ENCODE results near the gene PPP1R9A.

PPP1R9A gene

DNA sequence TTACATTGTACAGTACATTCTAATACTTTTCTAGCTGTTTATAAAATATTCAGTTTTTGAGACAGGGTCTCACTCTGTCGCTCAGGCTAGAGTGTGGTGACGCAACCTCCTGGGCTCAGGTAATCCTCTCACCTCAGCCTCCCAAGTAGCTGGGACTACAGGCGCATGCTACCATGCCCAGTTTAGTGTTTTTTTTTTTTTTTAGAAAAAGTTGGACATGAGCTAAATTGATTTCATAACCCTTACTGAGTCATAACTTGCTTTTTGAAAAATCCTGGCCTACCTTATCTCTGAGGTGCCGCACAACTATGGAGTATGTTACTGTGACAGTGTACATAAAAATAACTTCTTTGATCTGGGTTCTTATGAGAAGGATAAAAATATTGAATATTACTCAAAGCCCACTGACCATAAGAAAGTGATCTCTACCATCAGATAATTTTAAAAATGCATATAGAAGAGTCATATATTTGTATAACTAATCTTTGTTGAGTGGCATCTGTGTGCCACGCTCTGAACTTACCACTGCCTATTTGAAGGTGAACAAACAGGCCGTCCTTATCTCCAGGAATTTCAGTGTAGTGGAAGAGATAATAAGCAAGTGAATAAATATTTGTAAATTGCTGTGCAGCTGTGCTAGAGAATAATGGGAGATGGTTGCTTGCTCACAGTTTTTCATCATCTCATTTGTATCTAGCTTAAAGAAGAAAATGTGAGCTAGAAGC is 73.2 kb downstream of the PPP1R9A start:
- H2BK5ac ChIP-seq (ENCODE audit: low read length): no peak overlapping the region
- no CpG with 5 or more reads among the region's 6 CpGs for WGBS, 2 donors (ENCODE audit: extremely low coverage in 2 of 2, insufficient read length in 2 of 2, insufficient replicate concordance in 1 of 2)
- H3K4me1 ChIP-seq (ENCODE audit: control insufficient read depth in 2 of 2, insufficient read depth in 1 of 2, low read depth in 1 of 2, low read length in 2 of 2): no peaks in the 10 kb centered on the region
- no peaks in the 10 kb centered on the region for H3K27me3 ChIP-seq (ENCODE audit: control insufficient read depth in 3 of 3, insufficient read depth in 3 of 3, low read depth in 1 of 3, low read length in 3 of 3)
- no peak overlapping the region for H3K18ac ChIP-seq (ENCODE audit: low read length)
- H2BK12ac ChIP-seq (ENCODE audit: low read length): no peak overlapping the region
- H3K9ac ChIP-seq (ENCODE audit: low read depth, low read length, poor library complexity): no peak overlapping the region
- H4K91ac ChIP-seq (ENCODE audit: low read depth, low read length, poor library complexity): no peak overlapping the region
- no peak overlapping the region for H3K4me2 ChIP-seq (ENCODE audit: insufficient read depth, low read length, poor library complexity, severe bottlenecking)
- no peak overlapping the region for H3K23ac ChIP-seq (ENCODE audit: low read depth, low read length, poor library complexity)
- no peaks in the 10 kb centered on the region for H3K9me3 ChIP-seq (replicated peaks in 1 of 2; ENCODE audit: control insufficient read depth in 2 of 2, insufficient read depth in 1 of 2, low read depth in 1 of 2, low read length in 2 of 2)
- H3K36me3 ChIP-seq (replicated peaks in 1 of 2; ENCODE audit: control insufficient read depth in 2 of 2, insufficient read depth in 2 of 2, low read length in 2 of 2): no peaks in the 10 kb centered on the region
- H3K4me3 ChIP-seq (ENCODE audit: low read length in 2 of 2): no peak overlapping the region
- H3K27ac ChIP-seq (replicated peaks; ENCODE audit: low read length): no peak overlapping the region
- DNase-seq (ENCODE audit: low spot score): no peak
- no peak overlapping the region for H2AFZ ChIP-seq (ENCODE audit: low read length)
- H3K79me1 ChIP-seq (ENCODE audit: low read depth, low read length): peaks cover 1% of the 10 kb centered on the region
- no peak overlapping the region for H2AK5ac ChIP-seq (ENCODE audit: low read depth, low read length)
- no peak overlapping the region for H2BK120ac ChIP-seq (ENCODE audit: low read depth, low read length)
- H3K14ac ChIP-seq (ENCODE audit: low read length): no peak overlapping the region
- no peak overlapping the region for H4K8ac ChIP-seq (ENCODE audit: low read depth, low read length)
- H3K4ac ChIP-seq (ENCODE audit: low read length): no peak overlapping the region
- no peak overlapping the region for H2BK15ac ChIP-seq (ENCODE audit: low read length)

GRCh38 chr7:94995921-94996320 is 88.5 kb downstream of the PPP1R9A start:
- DNase-seq (ENCODE audit: low spot score): no peak
- H3K14ac ChIP-seq (ENCODE audit: low read length): no peak overlapping the region
- H2BK5ac ChIP-seq (ENCODE audit: low read length): no peak overlapping the region
- no peak overlapping the region for H2BK12ac ChIP-seq (ENCODE audit: low read length)
- no peak overlapping the region for H2AK5ac ChIP-seq (ENCODE audit: low read depth, low read length)
- H3K4me1 ChIP-seq (ENCODE audit: control insufficient read depth in 2 of 2, insufficient read depth in 1 of 2, low read depth in 1 of 2, low read length in 2 of 2): no peaks in the 10 kb centered on the region
- WGBS, 2 donors (ENCODE audit: extremely low coverage in 2 of 2, insufficient read length in 2 of 2, insufficient replicate concordance in 1 of 2): no CpG with 5 or more reads among the region's 1 CpG
- H3K27ac ChIP-seq (replicated peaks; ENCODE audit: low read length): no peak overlapping the region
- no peak overlapping the region for H2BK15ac ChIP-seq (ENCODE audit: low read length)
- H3K23ac ChIP-seq (ENCODE audit: low read depth, low read length, poor library complexity): no peak overlapping the region
- H4K8ac ChIP-seq (ENCODE audit: low read depth, low read length): no peak overlapping the region
- no peak overlapping the region for H2AFZ ChIP-seq (ENCODE audit: low read length)
- H3K4me2 ChIP-seq (ENCODE audit: insufficient read depth, low read length, poor library complexity, severe bottlenecking): no peak overlapping the region
- H3K27me3 ChIP-seq (ENCODE audit: control insufficient read depth in 3 of 3, insufficient read depth in 3 of 3, low read depth in 1 of 3, low read length in 3 of 3): no peaks in the 10 kb centered on the region
- H3K4ac ChIP-seq (ENCODE audit: low read length): no peak overlapping the region
- no peak overlapping the region for H3K9ac ChIP-seq (ENCODE audit: low read depth, low read length, poor library complexity)
- no peaks in the 10 kb centered on the region for H3K9me3 ChIP-seq (replicated peaks in 1 of 2; ENCODE audit: control insufficient read depth in 2 of 2, insufficient read depth in 1 of 2, low read depth in 1 of 2, low read length in 2 of 2)
- H3K18ac ChIP-seq (ENCODE audit: low read length): no peak overlapping the region
- H2BK120ac ChIP-seq (ENCODE audit: low read depth, low read length): no peak overlapping the region
- peaks cover 2% of the 10 kb centered on the region for H3K79me1 ChIP-seq (ENCODE audit: low read depth, low read length)
- no peaks in the 10 kb centered on the region for H3K36me3 ChIP-seq (replicated peaks in 1 of 2; ENCODE audit: control insufficient read depth in 2 of 2, insufficient read depth in 2 of 2, low read length in 2 of 2)
- H3K4me3 ChIP-seq (ENCODE audit: low read length in 2 of 2): no peak overlapping the region
- H4K91ac ChIP-seq (ENCODE audit: low read depth, low read length, poor library complexity): no peak overlapping the region

- Histone ChIP-seq H3K4me2 (ENCODE audit: insufficient read depth, low read length, poor library complexity, severe bottlenecking) (no peak overlapping the region), H2BK5ac (ENCODE audit: low read length) (no peak overlapping the region), H4K8ac (ENCODE audit: low read depth, low read length) (no peak overlapping the region), H3K79me1 (ENCODE audit: low read depth, low read length) (peaks cover 2% of the 10 kb centered on the region), H3K27ac (replicated peaks; ENCODE audit: low read length) (no peak overlapping the region), H3K9me3 (replicated peaks in 1 of 2; ENCODE audit: control insufficient read depth in 2 of 2, insufficient read depth in 1 of 2, low read depth in 1 of 2, low read length in 2 of 2) (no peaks in the 10 kb centered on the region), H3K4me3 (ENCODE audit: low read length in 2 of 2) (no peak overlapping the region), H3K23ac (ENCODE audit: low read depth, low read length, poor library complexity) (no peak overlapping the region), H3K27me3 (ENCODE audit: control insufficient read depth in 3 of 3, insufficient read depth in 3 of 3, low read depth in 1 of 3, low read length in 3 of 3) (no peaks in the 10 kb centered on the region), H3K18ac (ENCODE audit: low read length) (no peak overlapping the region), H3K14ac (ENCODE audit: low read length) (no peak overlapping the region), H2AK5ac (ENCODE audit: low read depth, low read length) (no peak overlapping the region), H3K4ac (ENCODE audit: low read length) (no peak overlapping the region), H2BK12ac (ENCODE audit: low read length) (no peak overlapping the region), H2BK15ac (ENCODE audit: low read length) (no peak overlapping the region), H3K4me1 (ENCODE audit: control insufficient read depth in 2 of 2, insufficient read depth in 1 of 2, low read depth in 1 of 2, low read length in 2 of 2) (no peaks in the 10 kb centered on the region), H4K91ac (ENCODE audit: low read depth, low read length, poor library complexity) (no peak overlapping the region), H3K9ac (ENCODE audit: low read depth, low read length, poor library complexity) (no peak overlapping the region), H3K36me3 (replicated peaks in 1 of 2; ENCODE audit: control insufficient read depth in 2 of 2, insufficient read depth in 2 of 2, low read length in 2 of 2) (no peaks in the 10 kb centered on the region), H2AFZ (ENCODE audit: low read length) (no peak overlapping the region), H2BK120ac (ENCODE audit: low read depth, low read length) (no peak overlapping the region)
- DNase-seq (ENCODE audit: low spot score): no peak
These were observed 89.0 kb downstream of the PPP1R9A start for GRCh38 chr7:94996369-94996768.

- Histone ChIP-seq H3K4me1 (ENCODE audit: control insufficient read depth in 2 of 2, insufficient read depth in 1 of 2, low read depth in 1 of 2, low read length in 2 of 2) (no peaks in the 10 kb centered on the region), H3K18ac (ENCODE audit: low read length) (no peak overlapping the region), H3K79me1 (ENCODE audit: low read depth, low read length) (no peaks in the 10 kb centered on the region), H3K14ac (ENCODE audit: low read length) (no peak overlapping the region), H3K23ac (ENCODE audit: low read depth, low read length, poor library complexity) (no peak overlapping the region), H2AK5ac (ENCODE audit: low read depth, low read length) (no peak overlapping the region), H3K4me3 (ENCODE audit: low read length in 2 of 2) (no peak overlapping the region), H2BK120ac (ENCODE audit: low read depth, low read length) (no peak overlapping the region), H3K4ac (ENCODE audit: low read length) (no peak overlapping the region), H4K8ac (ENCODE audit: low read depth, low read length) (no peak overlapping the region), H3K9ac (ENCODE audit: low read depth, low read length, poor library complexity) (no peak overlapping the region), H2BK5ac (ENCODE audit: low read length) (no peak overlapping the region), H3K4me2 (ENCODE audit: insufficient read depth, low read length, poor library complexity, severe bottlenecking) (no peak overlapping the region), H2BK12ac (ENCODE audit: low read length) (no peak overlapping the region), H3K9me3 (replicated peaks in 1 of 2; ENCODE audit: control insufficient read depth in 2 of 2, insufficient read depth in 1 of 2, low read depth in 1 of 2, low read length in 2 of 2) (no peaks in the 10 kb centered on the region), H3K36me3 (replicated peaks in 1 of 2; ENCODE audit: control insufficient read depth in 2 of 2, insufficient read depth in 2 of 2, low read length in 2 of 2) (no peaks in the 10 kb centered on the region), H3K27ac (replicated peaks; ENCODE audit: low read length) (no peak overlapping the region), H4K91ac (ENCODE audit: low read depth, low read length, poor library complexity) (no peak overlapping the region), H2BK15ac (ENCODE audit: low read length) (no peak overlapping the region), H2AFZ (ENCODE audit: low read length) (no peak overlapping the region), H3K27me3 (ENCODE audit: control insufficient read depth in 3 of 3, insufficient read depth in 3 of 3, low read depth in 1 of 3, low read length in 3 of 3) (no peaks in the 10 kb centered on the region)
- WGBS, 2 donors (ENCODE audit: extremely low coverage in 2 of 2, insufficient read length in 2 of 2, insufficient replicate concordance in 1 of 2): no CpG with 5 or more reads among the region's 2 CpGs
- DNase-seq (ENCODE audit: low spot score): no peak
These were observed 90.2 kb downstream of the PPP1R9A start for GRCh38 chr7:94997547-94997946.
